ENCODE results near the gene TSHZ2.

Gene TSHZ2

GRCh38 chr20:52972190-52972937, at the start of gene TSHZ2:
TSS of gene TSHZ2 (plus strand) at chr20:52972358. CDS start at chr20:52973294, 936 bp downstream.
- peak in 1 of 3 experiments; percentile 5 for DNase-seq (ENCODE audit: low read depth in 2 of 3, low spot score in 2 of 3)

- no peak for DNase-seq (ENCODE audit: low read depth in 2 of 3, low spot score in 2 of 3)
Observed at GRCh38 chr20:52922436-52922835, 49.7 kb upstream of the TSHZ2 start.

- no peak for DNase-seq (ENCODE audit: low read depth in 2 of 3, low spot score in 2 of 3)
Observed at GRCh38 chr20:52923123-52923937, 48.8 kb upstream of the TSHZ2 start.

- DNase-seq (ENCODE audit: low read depth in 2 of 3, low spot score in 2 of 3): no peak
Observed at GRCh38 chr20:52924411-52925271, 47.5 kb upstream of the TSHZ2 start.

GRCh38 chr20:52926505-52926904, 45.7 kb upstream of the TSHZ2 start:
- no peak for DNase-seq (ENCODE audit: low read depth in 2 of 3, low spot score in 2 of 3)

GRCh38 chr20:52933867-52934266, 38.3 kb upstream of the TSHZ2 start:
- DNase-seq (ENCODE audit: low read depth in 2 of 3, low spot score in 2 of 3): no peak

GRCh38 chr20:52936351-52937340, 35.5 kb upstream of the TSHZ2 start:
- no peak for DNase-seq (ENCODE audit: low read depth in 2 of 3, low spot score in 2 of 3)

GRCh38 chr20:52937591-52938100, 34.5 kb upstream of the TSHZ2 start:
- DNase-seq (ENCODE audit: low read depth in 2 of 3, low spot score in 2 of 3): no peak

GRCh38 chr20:52939141-52939540, 33.0 kb upstream of the TSHZ2 start:
- no peak for DNase-seq (ENCODE audit: low read depth in 2 of 3, low spot score in 2 of 3)

GRCh38 chr20:52941808-52942207, 30.4 kb upstream of the TSHZ2 start:
- DNase-seq (ENCODE audit: low read depth in 2 of 3, low spot score in 2 of 3): no peak

GRCh38 chr20:52943185-52943841, 28.8 kb upstream of the TSHZ2 start:
- no peak for DNase-seq (ENCODE audit: low read depth in 2 of 3, low spot score in 2 of 3)

GRCh38 chr20:52945268-52945667, 26.9 kb upstream of the TSHZ2 start:
- no peak for DNase-seq (ENCODE audit: low read depth in 2 of 3, low spot score in 2 of 3)

GRCh38 chr20:52945862-52946522, 26.2 kb upstream of the TSHZ2 start:
- DNase-seq (ENCODE audit: low read depth in 2 of 3, low spot score in 2 of 3): no peak

GRCh38 chr20:52948491-52948890, 23.7 kb upstream of the TSHZ2 start:
- DNase-seq (ENCODE audit: low read depth in 2 of 3, low spot score in 2 of 3): no peak

- DNase-seq (ENCODE audit: low read depth in 2 of 3, low spot score in 2 of 3): no peak
Observed at GRCh38 chr20:52953020-52953419, 19.1 kb upstream of the TSHZ2 start.

GRCh38 chr20:52954849-52955248, 17.3 kb upstream of the TSHZ2 start:
- no peak for DNase-seq (ENCODE audit: low read depth in 2 of 3, low spot score in 2 of 3)

- DNase-seq (ENCODE audit: low read depth in 2 of 3, low spot score in 2 of 3): no peak
Observed at GRCh38 chr20:52958211-52958610, 13.9 kb upstream of the TSHZ2 start.

GRCh38 chr20:52959125-52959524, 13.0 kb upstream of the TSHZ2 start:
- no peak for DNase-seq (ENCODE audit: low read depth in 2 of 3, low spot score in 2 of 3)

- no peak for DNase-seq (ENCODE audit: low read depth in 2 of 3, low spot score in 2 of 3)
Observed at GRCh38 chr20:52962183-52962582, 10.0 kb upstream of the TSHZ2 start.
